ENCODE measurements around the gene SOX6. TPM values are rescaled to one million over a fixed set of nuclear protein-coding genes. Genes with fewer than 3 reads are reported as not detected.

Gene SOX6
- polyA plus RNA-seq, 1 donor (not counting 4 experiments of a cell fraction or from before 2014, with no cell fraction given): 6.0 TPM

DNA sequence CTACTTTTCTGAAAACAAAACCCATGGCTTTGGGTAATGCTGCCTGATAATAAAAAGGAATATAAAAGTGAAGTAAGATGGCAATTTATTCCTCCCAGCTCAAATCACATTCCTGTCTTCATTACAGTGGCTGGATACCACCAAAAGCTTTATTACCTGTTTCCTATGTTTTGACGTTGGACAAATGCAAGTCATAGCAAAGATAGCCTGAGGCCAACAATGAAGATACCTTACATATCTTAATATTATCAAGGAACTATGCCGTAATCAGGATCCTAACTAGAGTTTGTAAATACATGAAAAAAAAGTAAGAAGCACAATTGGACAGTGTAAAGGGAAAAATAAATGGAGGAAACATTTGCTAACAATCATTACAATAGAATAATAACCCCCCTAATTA lies 202.4 kb downstream of the SOX6 start:
- peak overlapping the region; percentile 67 for H3K27ac ChIP-seq (ENCODE audit: control insufficient read depth, insufficient read depth, low read length)
- H3K9me3 ChIP-seq (ENCODE audit: control insufficient read depth, low read depth, low read length): no peaks in the 10 kb centered on the region
- no peak for FAIRE-seq
- H3K27me3 ChIP-seq (ENCODE audit: control insufficient read depth, extremely low read depth, insufficient read depth, low read length): no peaks in the 10 kb centered on the region
- H4K20me1 ChIP-seq (ENCODE audit: control insufficient read depth, extremely low read depth, insufficient read depth, low read length): no peaks in the 10 kb centered on the region
- H3K79me2 ChIP-seq (ENCODE audit: control insufficient read depth, insufficient read depth, low read length): no peaks in the 10 kb centered on the region
- no peaks in the 10 kb centered on the region for H3K36me3 ChIP-seq (ENCODE audit: control insufficient read depth in 2 of 2, extremely low read depth in 1 of 2, insufficient read depth in 2 of 2, low read length in 2 of 2)
- TF ChIP-seq, protein P1, sequence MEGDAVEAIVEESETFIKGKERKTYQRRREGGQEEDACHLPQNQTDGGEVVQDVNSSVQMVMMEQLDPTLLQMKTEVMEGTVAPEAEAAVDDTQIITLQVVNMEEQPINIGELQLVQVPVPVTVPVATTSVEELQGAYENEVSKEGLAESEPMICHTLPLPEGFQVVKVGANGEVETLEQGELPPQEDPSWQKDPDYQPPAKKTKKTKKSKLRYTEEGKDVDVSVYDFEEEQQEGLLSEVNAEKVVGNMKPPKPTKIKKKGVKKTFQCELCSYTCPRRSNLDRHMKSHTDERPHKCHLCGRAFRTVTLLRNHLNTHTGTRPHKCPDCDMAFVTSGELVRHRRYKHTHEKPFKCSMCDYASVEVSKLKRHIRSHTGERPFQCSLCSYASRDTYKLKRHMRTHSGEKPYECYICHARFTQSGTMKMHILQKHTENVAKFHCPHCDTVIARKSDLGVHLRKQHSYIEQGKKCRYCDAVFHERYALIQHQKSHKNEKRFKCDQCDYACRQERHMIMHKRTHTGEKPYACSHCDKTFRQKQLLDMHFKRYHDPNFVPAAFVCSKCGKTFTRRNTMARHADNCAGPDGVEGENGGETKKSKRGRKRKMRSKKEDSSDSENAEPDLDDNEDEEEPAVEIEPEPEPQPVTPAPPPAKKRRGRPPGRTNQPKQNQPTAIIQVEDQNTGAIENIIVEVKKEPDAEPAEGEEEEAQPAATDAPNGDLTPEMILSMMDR (optimal IDR thresholded peaks at IDR 0.05 in 1 of 3, IDR thresholded peaks at IDR 0.05 in 1 of 3, conservative IDR thresholded peaks at IDR 0.05 in 1 of 3; ENCODE audit: extremely low read depth in 1 of 3, insufficient read depth in 2 of 3, low read length in 3 of 3): no peak
- no peak for TF ChIP-seq EZH2 (IDR thresholded peaks at IDR 0.05; ENCODE audit: low read length)
- dilution Hi-C loops (cut with MboI; ENCODE audit: extremely low pct_ligation_motif_present, low sequenced_read_pairs): no loop called here
- no peak overlapping the region for H3K4me3 ChIP-seq (ENCODE audit: control insufficient read depth in 2 of 3, extremely low read depth in 1 of 3, insufficient read depth in 2 of 3, low read depth in 1 of 3, low read length in 3 of 3)
- H3K4me2 ChIP-seq (ENCODE audit: control insufficient read depth, extremely low read depth, insufficient read depth, low read depth, low read length): peak overlapping the region; percentile 50
- peak; percentile 69 for DNase-seq (ENCODE audit: low read depth, low spot score)
- no peak overlapping the region for H3K9ac ChIP-seq (ENCODE audit: control insufficient read depth, extremely low read depth, insufficient read depth, low read length)
- peaks cover 52% of the 10 kb centered on the region for H3K4me1 ChIP-seq (ENCODE audit: control insufficient read depth, extremely low read depth, insufficient read depth, low read length)
- H2AFZ ChIP-seq (ENCODE audit: control insufficient read depth, low read length): peak overlapping the region; percentile 18
- no peaks in the 10 kb centered on the region for H3K9me1 ChIP-seq (ENCODE audit: control insufficient read depth, extremely low read depth, insufficient read depth, low read length)

DNA sequence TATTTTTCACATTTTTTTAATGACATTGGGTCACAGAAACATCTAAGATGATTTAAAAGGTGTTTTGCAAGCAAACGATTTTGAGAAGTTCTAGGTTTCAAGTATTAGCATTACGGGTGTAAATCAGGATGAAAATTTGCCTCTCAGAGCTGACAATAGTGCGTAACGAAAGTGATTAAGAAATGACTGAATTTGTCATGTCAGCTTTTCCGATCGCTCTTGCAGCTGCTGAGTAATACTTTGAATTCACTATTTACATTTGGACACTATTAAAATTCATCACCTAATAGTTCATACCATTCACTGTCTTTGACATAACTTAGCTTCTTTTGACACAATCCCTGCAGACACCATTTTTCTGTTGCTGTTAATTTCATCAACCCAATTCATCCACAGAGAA lies 205.2 kb downstream of the SOX6 start:
- TF ChIP-seq, protein P1 (optimal IDR thresholded peaks at IDR 0.05 in 1 of 3, IDR thresholded peaks at IDR 0.05 in 1 of 3, conservative IDR thresholded peaks at IDR 0.05 in 1 of 3; ENCODE audit: extremely low read depth in 1 of 3, insufficient read depth in 2 of 3, low read length in 3 of 3): no peak
- TF ChIP-seq EZH2 (IDR thresholded peaks at IDR 0.05; ENCODE audit: low read length): no peak
- Histone ChIP-seq H3K27me3 (ENCODE audit: control insufficient read depth, extremely low read depth, insufficient read depth, low read length) (no peaks in the 10 kb centered on the region), H3K36me3 (ENCODE audit: control insufficient read depth in 2 of 2, extremely low read depth in 1 of 2, insufficient read depth in 2 of 2, low read length in 2 of 2) (no peaks in the 10 kb centered on the region), H3K27ac (ENCODE audit: control insufficient read depth, insufficient read depth, low read length) (no peak overlapping the region), H3K4me3 (ENCODE audit: control insufficient read depth in 2 of 3, extremely low read depth in 1 of 3, insufficient read depth in 2 of 3, low read depth in 1 of 3, low read length in 3 of 3) (no peak overlapping the region), H2AFZ (ENCODE audit: control insufficient read depth, low read length) (no peak overlapping the region), H3K9ac (ENCODE audit: control insufficient read depth, extremely low read depth, insufficient read depth, low read length) (no peak overlapping the region), H3K9me3 (ENCODE audit: control insufficient read depth, low read depth, low read length) (no peaks in the 10 kb centered on the region), H3K4me2 (ENCODE audit: control insufficient read depth, extremely low read depth, insufficient read depth, low read depth, low read length) (no peak overlapping the region), H3K79me2 (ENCODE audit: control insufficient read depth, insufficient read depth, low read length) (no peaks in the 10 kb centered on the region), H3K4me1 (ENCODE audit: control insufficient read depth, extremely low read depth, insufficient read depth, low read length) (peaks cover 27% of the 10 kb centered on the region), H4K20me1 (ENCODE audit: control insufficient read depth, extremely low read depth, insufficient read depth, low read length) (no peaks in the 10 kb centered on the region), H3K9me1 (ENCODE audit: control insufficient read depth, extremely low read depth, insufficient read depth, low read length) (no peaks in the 10 kb centered on the region)
- FAIRE-seq (no peak), DNase-seq (ENCODE audit: low read depth, low spot score) (no peak)
- dilution Hi-C loops (cut with MboI; ENCODE audit: extremely low pct_ligation_motif_present, low sequenced_read_pairs): no loop called here

Data from keratinocyte (primary cell).